Measurements from ENCODE around the gene ASCC1. TPM values are rescaled to one million over a fixed set of nuclear protein-coding genes. Genes with fewer than 3 reads are reported as not detected.
A peak's percentile ranks its signal among the peaks of the same experiment; 100 is the strongest.

ASCC1 gene
- total RNA-seq, 2 donors from 2014 or later, result 15.2 to 30.3 TPM

GRCh38 chr10:72234560-72235095 lies 18.6 kb upstream of the ASCC1 start:
- no peaks in the 10 kb centered on the region for H3K27me3 ChIP-seq (replicated peaks; ENCODE audit: insufficient read depth)
- no peak for TF ChIP-seq CTCF (IDR thresholded peaks at IDR 0.05)
- H3K9me3 ChIP-seq, result no peaks in the 10 kb centered on the region
- DNase-seq (ENCODE audit: low spot score), result no peak
- H3K27ac ChIP-seq, result no peak overlapping the region
- no peak overlapping the region for H3K4me3 ChIP-seq
- ATAC-seq (ENCODE audit: insufficient number of reproducible peaks, low FRiP score, low read depth), result no peak
- H3K4me1 ChIP-seq (ENCODE audit: control insufficient read depth in 1 of 2, low read depth in 2 of 2), result peaks cover 13 to 32% of the 10 kb centered on the region in 2 donors
- H3K36me3 ChIP-seq, result peaks cover 43% of the 10 kb centered on the region

GRCh38 chr10:72233621-72234020 lies 17.5 kb upstream of the ASCC1 start:
- peaks cover 43% of the 10 kb centered on the region for H3K36me3 ChIP-seq
- DNase-seq (ENCODE audit: low spot score) (no peak), ATAC-seq (ENCODE audit: insufficient number of reproducible peaks, low FRiP score, low read depth) (no peak)

GRCh38 chr10:72229261-72230251 lies 13.5 kb upstream of the ASCC1 start:
- Histone ChIP-seq H3K4me1 (ENCODE audit: control insufficient read depth in 1 of 2, low read depth in 2 of 2) (peaks cover 28 to 42% of the 10 kb centered on the region in 2 donors), H3K27ac (peak overlapping the region; percentile 77 to 78)
- DNase-seq (ENCODE audit: low spot score), result no peak

More at GRCh38 chr10:72233621-72234020, 17.5 kb upstream of the ASCC1 start:
- Histone ChIP-seq H3K9me3 (no peaks in the 10 kb centered on the region), H3K27ac (no peak overlapping the region), H3K4me1 (ENCODE audit: control insufficient read depth in 1 of 2, low read depth in 2 of 2) (peaks cover 23 to 42% of the 10 kb centered on the region in 2 donors), H3K4me3 (no peak overlapping the region), H3K27me3 (replicated peaks; ENCODE audit: insufficient read depth) (no peaks in the 10 kb centered on the region)
- no peak for TF ChIP-seq CTCF (IDR thresholded peaks at IDR 0.05)

GRCh38 chr10:72228318-72228751 lies 12.3 kb upstream of the ASCC1 start:
- no peaks in the 10 kb centered on the region for H3K27me3 ChIP-seq (replicated peaks; ENCODE audit: insufficient read depth)
- no peak overlapping the region for H3K4me3 ChIP-seq
- H3K27ac ChIP-seq, result peak overlapping the region; percentile 51 to 78
- ATAC-seq (ENCODE audit: insufficient number of reproducible peaks, low FRiP score, low read depth) (no peak), DNase-seq (ENCODE audit: low spot score) (no peak)
- no peak for TF ChIP-seq CTCF (IDR thresholded peaks at IDR 0.05)
- peaks cover 33% of the 10 kb centered on the region for H3K36me3 ChIP-seq
- peaks cover 38 to 54% of the 10 kb centered on the region in 2 donors for H3K4me1 ChIP-seq (ENCODE audit: control insufficient read depth in 1 of 2, low read depth in 2 of 2)
- no peaks in the 10 kb centered on the region for H3K9me3 ChIP-seq

More at GRCh38 chr10:72229261-72230251, 13.5 kb upstream of the ASCC1 start:
- no peak overlapping the region for H3K4me3 ChIP-seq
- peak; percentile 66 for ATAC-seq (ENCODE audit: insufficient number of reproducible peaks, low FRiP score, low read depth)
- no peak for TF ChIP-seq CTCF (IDR thresholded peaks at IDR 0.05)
- peaks cover 39% of the 10 kb centered on the region for H3K36me3 ChIP-seq
- no peaks in the 10 kb centered on the region for H3K27me3 ChIP-seq (replicated peaks; ENCODE audit: insufficient read depth)
- no peaks in the 10 kb centered on the region for H3K9me3 ChIP-seq

GRCh38 chr10:72227826-72228225 lies 11.8 kb upstream of the ASCC1 start:
- Histone ChIP-seq H3K27me3 (replicated peaks; ENCODE audit: insufficient read depth) (no peaks in the 10 kb centered on the region), H3K4me3 (no peak overlapping the region), H3K4me1 (ENCODE audit: control insufficient read depth in 1 of 2, low read depth in 2 of 2) (peaks cover 42 to 59% of the 10 kb centered on the region in 2 donors), H3K27ac (peak overlapping the region; percentile 51 to 78), H3K36me3 (peaks cover 28% of the 10 kb centered on the region), H3K9me3 (no peaks in the 10 kb centered on the region)
- no peak for DNase-seq (ENCODE audit: low spot score)
- ATAC-seq (ENCODE audit: insufficient number of reproducible peaks, low FRiP score, low read depth), result no peak
- TF ChIP-seq CTCF (IDR thresholded peaks at IDR 0.05), result no peak
